Activated CD4-positive, alpha-beta T cell treated with anti-CD3 and anti-CD28 coated beads, Interleukin-2, amount 50 U/mL, for 48 hours (primary cell): ENCODE measurements around the gene NPIPA1.
A peak's percentile ranks its signal among the peaks of the same experiment; 100 is the strongest.
"Not testable (repeated sequence)": the region's sequence is repeated elsewhere in the genome, so short reads cannot be mapped to it uniquely, and the experiment has no call there.

Experiments
- DNase-seq, 2 experiments: peaks; one replicate each; pipeline ENCODE4 v3.0.0-alpha.2; 2020

NPIPA1 gene

GRCh38 chr16:14930971-14931370 is 6.3 kb upstream of the NPIPA1 start:
- not testable (repeated sequence) for DNase-seq

GRCh38 chr16:14932581-14933375 is 4.5 kb upstream of the NPIPA1 start:
- not testable (repeated sequence) for DNase-seq

GRCh38 chr16:14937994-14938393 is 751 bp downstream of the NPIPA1 start:
- DNase-seq: not testable (repeated sequence)

GRCh38 chr16:14942686-14943085 is 5.4 kb downstream of the NPIPA1 start:
- not testable (repeated sequence) for DNase-seq

- DNase-seq: no peak
Measured at GRCh38 chr16:14955546-14956231, 18.4 kb downstream of the NPIPA1 start.

GRCh38 chr16:14957576-14958322 is 20.5 kb downstream of the NPIPA1 start:
- DNase-seq: no peak

GRCh38 chr16:14958323-14958600 is 21.0 kb downstream of the NPIPA1 start:
- DNase-seq: no peak

GRCh38 chr16:14958970-14959369 is 21.7 kb downstream of the NPIPA1 start:
- DNase-seq: no peak

GRCh38 chr16:14961405-14962186 is 24.4 kb downstream of the NPIPA1 start:
- no peak for DNase-seq

GRCh38 chr16:14963281-14964173 is 26.3 kb downstream of the NPIPA1 start:
- no peak for DNase-seq

- DNase-seq: no peak
Measured at GRCh38 chr16:14965328-14965727, 28.1 kb downstream of the NPIPA1 start.

GRCh38 chr16:14969795-14970194 is 32.6 kb downstream of the NPIPA1 start:
- DNase-seq: not testable (repeated sequence)

- DNase-seq: not testable (repeated sequence)
Measured at GRCh38 chr16:14971621-14972228, 34.5 kb downstream of the NPIPA1 start.

- DNase-seq: not testable (repeated sequence)
Measured at GRCh38 chr16:14973785-14974322, 36.6 kb downstream of the NPIPA1 start.

- not testable (repeated sequence) for DNase-seq
Measured at GRCh38 chr16:14974331-14974655, 37.0 kb downstream of the NPIPA1 start.

- peak; percentile 99 to 100 for DNase-seq
Measured at GRCh38 chr16:14974656-14975417, 37.6 kb downstream of the NPIPA1 start, which contains the start of gene PDXDC1. Gene PDXDC1 (plus strand): TSS chr16:14975026. CDS start chr16:14975200, 174 bp downstream.

- peak; percentile 65 to 73 for DNase-seq
Measured at GRCh38 chr16:14975418-14976194, 38.4 kb downstream of the NPIPA1 start.

- DNase-seq: not testable (repeated sequence)
Measured at GRCh38 chr16:14976971-14977736, 39.9 kb downstream of the NPIPA1 start.

GRCh38 chr16:14978281-14978680 is 41.0 kb downstream of the NPIPA1 start:
- DNase-seq: not testable (repeated sequence)
